Urinary bladder (tissue), 4 donors: Measurements from ENCODE around the gene IMP3. TPM values are rescaled to one million over a fixed set of nuclear protein-coding genes. Genes with fewer than 3 reads are reported as not detected.

Experiments used
- DNase-seq: peaks from one replicate; pipeline ENCODE4 v3.0.0-alpha.2; 2015; ENCODE audit errors: extremely low spot score
- H3K27ac ChIP-seq: one replicate; pipeline ENCODE4 v1.5.1; 2013; ENCODE audit warnings: low read depth, mild to moderate bottlenecking, moderate library complexity
- H3K36me3 ChIP-seq: one replicate; pipeline ENCODE4 v1.6.1; 2013; ENCODE audit warnings: mild to moderate bottlenecking, moderate library complexity; ENCODE audit not compliant: insufficient read depth
- H3K4me1 ChIP-seq: one replicate; pipeline ENCODE4 v1.6.1; 2013; ENCODE audit warnings: mild to moderate bottlenecking, moderate library complexity; ENCODE audit not compliant: insufficient read depth
- H3K4me3 ChIP-seq: one replicate; pipeline ENCODE4 v1.5.1; 2013; ENCODE audit warnings: low read depth, low read length
- WGBS: extraction: QIAGEN DNeasy Blood & Tissue Kit; methylation state at CpG from one replicate; pipeline ENCODE4 v1.1.7; 2013; 5-methylcytosine and 5-hydroxymethylcytosine counted together
- polyA plus RNA-seq: library from polyadenylated mRNA; stranded (reverse); fragments of 200-250 nt; gene quantifications from one replicate; pipeline ENCODE4 v1.2.3, GENCODE V29; 2013
- total RNA-seq: library from RNA; depleted of rRNA; stranded (reverse); fragments of >200 nt; gene quantifications from one replicate; pipeline ENCODE4 v1.2.3, GENCODE V29; 2014
- donor health status: healthy with polysubstance abuse.
- donor health status: healthy.

The IMP3 gene
- total and polyA plus RNA-seq, 2 donors: 30.1 to 62.5 TPM

- Histone ChIP-seq H3K36me3 (no peaks in the 10 kb centered on the region), H3K4me3 (no peak overlapping the region), H3K4me1 (no peaks in the 10 kb centered on the region), H3K27ac (no peak overlapping the region)
- DNase-seq: no peak
- WGBS: 90% methylated on average over 9 of the region's 9 CpGs
Observed at GRCh38 chr15:75662823-75663519, 22.9 kb upstream of the IMP3 start.

GRCh38 chr15:75661756-75662140 lies 21.7 kb upstream of the IMP3 start:
- peak overlapping the region; percentile 87 for H3K27ac ChIP-seq
- H3K4me3 ChIP-seq: no peak overlapping the region
- H3K36me3 ChIP-seq: no peaks in the 10 kb centered on the region
- no peaks in the 10 kb centered on the region for H3K4me1 ChIP-seq
- WGBS: 66% methylated on average over 3 of the region's 3 CpGs
- DNase-seq: no peak

GRCh38 chr15:75661100-75661755 lies 21.2 kb upstream of the IMP3 start:
- H3K4me3 ChIP-seq: no peak overlapping the region
- peak overlapping the region; percentile 87 for H3K27ac ChIP-seq
- 24% methylated on average over 14 of the region's 14 CpGs for WGBS
- DNase-seq: peak; percentile 58
- H3K4me1 ChIP-seq: no peaks in the 10 kb centered on the region
- H3K36me3 ChIP-seq: no peaks in the 10 kb centered on the region

- Histone ChIP-seq H3K4me3 (no peak overlapping the region), H3K4me1 (no peaks in the 10 kb centered on the region), H3K27ac (no peak overlapping the region), H3K36me3 (no peaks in the 10 kb centered on the region)
- no peak for DNase-seq
- 78% methylated on average over 17 of the region's 17 CpGs for WGBS
Observed at GRCh38 chr15:75659928-75660645, 20.1 kb upstream of the IMP3 start.

GRCh38 chr15:75659141-75659771 lies 19.2 kb upstream of the IMP3 start:
- WGBS: 79% methylated on average over 9 of the region's 9 CpGs
- DNase-seq: no peak
- no peaks in the 10 kb centered on the region for H3K4me1 ChIP-seq
- no peaks in the 10 kb centered on the region for H3K36me3 ChIP-seq
- H3K27ac ChIP-seq: no peak overlapping the region
- no peak overlapping the region for H3K4me3 ChIP-seq

GRCh38 chr15:75656813-75657212 lies 16.8 kb upstream of the IMP3 start:
- no peak overlapping the region for H3K4me3 ChIP-seq
- DNase-seq: no peak
- H3K4me1 ChIP-seq: no peaks in the 10 kb centered on the region
- H3K36me3 ChIP-seq: no peaks in the 10 kb centered on the region
- WGBS: 94% methylated on average over 22 of the region's 22 CpGs
- no peak overlapping the region for H3K27ac ChIP-seq

GRCh38 chr15:75656331-75656730 lies 16.3 kb upstream of the IMP3 start:
- Histone ChIP-seq H3K4me3 (no peak overlapping the region), H3K27ac (no peak overlapping the region), H3K4me1 (no peaks in the 10 kb centered on the region), H3K36me3 (no peaks in the 10 kb centered on the region)
- no peak for DNase-seq
- WGBS: 97% methylated on average over 5 of the region's 5 CpGs

GRCh38 chr15:75655931-75656330 lies 15.9 kb upstream of the IMP3 start:
- 77% methylated on average over 4 of the region's 4 CpGs for WGBS
- H3K36me3 ChIP-seq: no peaks in the 10 kb centered on the region
- no peaks in the 10 kb centered on the region for H3K4me1 ChIP-seq

GRCh38 chr15:75654201-75654907 lies 14.3 kb upstream of the IMP3 start:
- 65% methylated on average over 4 of the region's 4 CpGs for WGBS
- Histone ChIP-seq H3K27ac (no peak overlapping the region), H3K4me3 (no peak overlapping the region), H3K36me3 (no peaks in the 10 kb centered on the region), H3K4me1 (no peaks in the 10 kb centered on the region)
- DNase-seq: no peak

More at GRCh38 chr15:75655931-75656330, 15.9 kb upstream of the IMP3 start:
- H3K4me3 ChIP-seq: no peak overlapping the region
- DNase-seq: no peak
- H3K27ac ChIP-seq: no peak overlapping the region

- Histone ChIP-seq H3K4me1 (no peaks in the 10 kb centered on the region), H3K4me3 (no peak overlapping the region), H3K36me3 (no peaks in the 10 kb centered on the region), H3K27ac (no peak overlapping the region)
- 81% methylated on average over 16 of the region's 16 CpGs for WGBS
- DNase-seq: no peak
Observed at GRCh38 chr15:75653347-75653913, 13.4 kb upstream of the IMP3 start.

- Histone ChIP-seq H3K4me1 (no peaks in the 10 kb centered on the region), H3K36me3 (no peaks in the 10 kb centered on the region), H3K4me3 (peak overlapping the region; percentile 14), H3K27ac (no peak overlapping the region)
- no peak for DNase-seq
- 52% methylated on average over 2 of the region's 2 CpGs for WGBS
Observed at GRCh38 chr15:75651810-75652543, 12.0 kb upstream of the IMP3 start.

- Histone ChIP-seq H3K36me3 (no peaks in the 10 kb centered on the region), H3K27ac (peak overlapping the region; percentile 14), H3K4me1 (no peaks in the 10 kb centered on the region), H3K4me3 (peak overlapping the region; percentile 14)
- no peak for DNase-seq
- 40% methylated on average over 9 of the region's 9 CpGs for WGBS
Observed at GRCh38 chr15:75650908-75651809, 11.1 kb upstream of the IMP3 start.
